Keratinocyte (primary cell): Measurements from ENCODE around the gene HAO2. TPM values are rescaled to one million over a fixed set of nuclear protein-coding genes. Genes with fewer than 3 reads are reported as not detected.

Experiments used
- DNase-seq: peaks from one replicate; pipeline ENCODE4 v3.0.0-alpha.2; 2011; ENCODE audit warnings: low read depth, missing footprints, low spot score
- FAIRE-seq: peaks from 2 replicates; lab custom pipeline; 2011; peaks lifted over from hg19 to GRCh38; lab: Jason Lieb, UNC
- H2AFZ ChIP-seq: 2 replicates; pipeline ENCODE4 v1.6.0; 2012; ENCODE audit warnings: low read length, control low read depth, inconsistent platforms; ENCODE audit not compliant: control insufficient read depth
- H3K27ac ChIP-seq: 2 replicates; pipeline ENCODE4 v1.5.1; 2011; ENCODE audit warnings: low read length; ENCODE audit not compliant: control insufficient read depth, insufficient read depth
- H3K27me3 ChIP-seq: 3 replicates; pipeline ENCODE4 v1.6.0; 2011; ENCODE audit warnings: low read length; ENCODE audit not compliant: control insufficient read depth, insufficient read depth; ENCODE audit errors: extremely low read depth
- H3K36me3 ChIP-seq, 2 experiments: 2 replicates in 1 of 2; 3 replicates in 1 of 2; pipeline ENCODE4 v1.5.1; 2011; ENCODE audit warnings: low read length in 2 of 2, mild to moderate bottlenecking in 1 of 2; ENCODE audit not compliant: control insufficient read depth in 2 of 2, insufficient read depth in 2 of 2; ENCODE audit errors: extremely low read depth in 1 of 2
- H3K4me1 ChIP-seq: 3 replicates; pipeline ENCODE4 v1.5.1; 2011; ENCODE audit warnings: low read length; ENCODE audit not compliant: control insufficient read depth, insufficient read depth; ENCODE audit errors: extremely low read depth
- H3K4me2 ChIP-seq: 3 replicates; pipeline ENCODE4 v1.6.0; 2011; ENCODE audit warnings: low read depth, low read length; ENCODE audit not compliant: control insufficient read depth, insufficient read depth; ENCODE audit errors: extremely low read depth
- H3K4me3 ChIP-seq, 3 experiments: fragments of 200-600 bp in 1 of 3; sonication (generic) in 1 of 3; 2 replicates in 2 of 3; 3 replicates in 1 of 3; pipeline ENCODE4 v1.5.1; 2011 to 2016; ENCODE audit warnings: low read length in 3 of 3, mild to moderate bottlenecking in 3 of 3, control low read depth in 2 of 3, inconsistent platforms in 1 of 3, low read depth in 1 of 3, mixed read lengths in 1 of 3, mixed run types in 1 of 3, moderate library complexity in 1 of 3; ENCODE audit not compliant: control insufficient read depth in 2 of 3, insufficient read depth in 2 of 3; ENCODE audit errors: extremely low read depth in 1 of 3
- H3K79me2 ChIP-seq: 2 replicates; pipeline ENCODE4 v1.6.0; 2012; ENCODE audit warnings: low read length; ENCODE audit not compliant: control insufficient read depth, insufficient read depth
- H3K9ac ChIP-seq: 3 replicates; pipeline ENCODE4 v1.6.0; 2011; ENCODE audit warnings: low read length; ENCODE audit not compliant: control insufficient read depth, insufficient read depth; ENCODE audit errors: extremely low read depth
- H3K9me1 ChIP-seq: 3 replicates; pipeline ENCODE4 v1.6.0; 2011; ENCODE audit warnings: low read length; ENCODE audit not compliant: control insufficient read depth, insufficient read depth; ENCODE audit errors: extremely low read depth
- H3K9me3 ChIP-seq: 2 replicates; pipeline ENCODE4 v1.5.1; 2012; ENCODE audit warnings: low read depth, low read length; ENCODE audit not compliant: control insufficient read depth
- H4K20me1 ChIP-seq: 3 replicates; pipeline ENCODE4 v1.6.0; 2011; ENCODE audit warnings: low read length; ENCODE audit not compliant: control insufficient read depth, insufficient read depth; ENCODE audit errors: extremely low read depth
- EZH2 ChIP-seq: IDR thresholded peaks from one replicate; pipeline ENCODE4 v1.6.1; 2012; ENCODE audit warnings: inconsistent platforms, mild to moderate bottlenecking, low read length, moderate library complexity
- dilution Hi-C: fragments of 300-500 bp; cut with MboI; formaldehyde crosslinking; loops from one replicate; pipeline ENCODE4 v1.7.0; 2020; ENCODE audit warnings: low sequenced_read_pairs; ENCODE audit not compliant: extremely low pct_ligation_motif_present
- polyA plus RNA-seq, 5 experiments: library from polyadenylated mRNA; depleted of rRNA in 3 of 5; stranded (reverse) in 3 of 5; stranded (forward) in 1 of 5; unstranded in 1 of 5; fragments of >200 nt; gene quantifications; 1 replicate in 1 of 5; 2 replicates in 3 of 5; 3 replicates in 1 of 5; pipeline versions ENCODE4 v1.2.1 to v1.2.3, GENCODE V29; 2011 to 2012; ENCODE audit warnings: missing spikeins in 2 of 5, low read depth in 1 of 5, low replicate concordance in 1 of 5
- TF ChIP-seq, protein P1 (sequence below), 3 experiments: IDR thresholded peaks in 1 of 3; conservative IDR thresholded peaks in 1 of 3; optimal IDR thresholded peaks in 1 of 3; 2 replicates in 2 of 3; 3 replicates in 1 of 3; pipeline versions ENCODE3 to v1.5.1; 2011; ENCODE audit warnings: low read length in 3 of 3, mild to moderate bottlenecking in 3 of 3, moderate library complexity in 2 of 3, control low read depth in 1 of 3, inconsistent platforms in 1 of 3; ENCODE audit not compliant: insufficient read depth in 2 of 3; ENCODE audit errors: extremely low read depth in 1 of 3

Gene HAO2
- polyA plus RNA-seq, 1 donor (not counting 4 experiments of a cell fraction or from before 2014, with no cell fraction given) = not detected

GRCh38 chr1:119341372-119341947 lies 27.1 kb upstream of the HAO2 start:
- Histone ChIP-seq H3K4me1 (peaks cover 7% of the 10 kb centered on the region), H3K27me3 (no peaks in the 10 kb centered on the region), H3K36me3 (no peaks in the 10 kb centered on the region), H3K9ac (no peak overlapping the region), H3K4me2 (no peak overlapping the region), H3K4me3 (no peak overlapping the region), H2AFZ (no peak overlapping the region), H3K9me1 (no peaks in the 10 kb centered on the region), H4K20me1 (no peaks in the 10 kb centered on the region), H3K79me2 (no peaks in the 10 kb centered on the region), H3K27ac (no peak overlapping the region), H3K9me3 (no peaks in the 10 kb centered on the region)
- no peak for DNase-seq
- TF ChIP-seq EZH2 = no peak
- TF ChIP-seq, protein P1, sequence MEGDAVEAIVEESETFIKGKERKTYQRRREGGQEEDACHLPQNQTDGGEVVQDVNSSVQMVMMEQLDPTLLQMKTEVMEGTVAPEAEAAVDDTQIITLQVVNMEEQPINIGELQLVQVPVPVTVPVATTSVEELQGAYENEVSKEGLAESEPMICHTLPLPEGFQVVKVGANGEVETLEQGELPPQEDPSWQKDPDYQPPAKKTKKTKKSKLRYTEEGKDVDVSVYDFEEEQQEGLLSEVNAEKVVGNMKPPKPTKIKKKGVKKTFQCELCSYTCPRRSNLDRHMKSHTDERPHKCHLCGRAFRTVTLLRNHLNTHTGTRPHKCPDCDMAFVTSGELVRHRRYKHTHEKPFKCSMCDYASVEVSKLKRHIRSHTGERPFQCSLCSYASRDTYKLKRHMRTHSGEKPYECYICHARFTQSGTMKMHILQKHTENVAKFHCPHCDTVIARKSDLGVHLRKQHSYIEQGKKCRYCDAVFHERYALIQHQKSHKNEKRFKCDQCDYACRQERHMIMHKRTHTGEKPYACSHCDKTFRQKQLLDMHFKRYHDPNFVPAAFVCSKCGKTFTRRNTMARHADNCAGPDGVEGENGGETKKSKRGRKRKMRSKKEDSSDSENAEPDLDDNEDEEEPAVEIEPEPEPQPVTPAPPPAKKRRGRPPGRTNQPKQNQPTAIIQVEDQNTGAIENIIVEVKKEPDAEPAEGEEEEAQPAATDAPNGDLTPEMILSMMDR (optimal IDR thresholded peaks at IDR 0.05 in 1 of 3, IDR thresholded peaks at IDR 0.05 in 1 of 3, conservative IDR thresholded peaks at IDR 0.05 in 1 of 3; ENCODE audit: extremely low read depth in 1 of 3, insufficient read depth in 2 of 3, low read length in 3 of 3) = no peak
- dilution Hi-C loops = no loop called here
- FAIRE-seq = no peak

DNA sequence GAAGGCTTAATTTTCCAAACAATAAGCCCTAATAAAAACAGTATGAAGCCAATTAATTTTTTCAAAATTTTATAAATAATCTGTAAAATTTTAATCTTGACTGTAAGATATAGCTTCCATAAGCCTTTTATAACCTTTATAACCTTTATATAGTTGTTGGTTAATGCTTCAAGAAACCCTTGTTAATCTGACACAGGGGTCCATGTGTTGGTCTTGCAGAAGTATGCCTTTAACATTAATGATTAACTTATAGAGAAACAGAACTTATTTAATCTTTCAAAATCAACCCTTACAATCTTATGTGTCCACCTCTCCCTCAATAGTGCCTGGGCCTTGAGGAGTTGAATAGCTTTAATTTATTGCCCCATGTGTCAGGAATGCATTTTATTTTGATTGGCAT lies 23.2 kb upstream of the HAO2 start:
- no peaks in the 10 kb centered on the region for H3K9me3 ChIP-seq
- H3K4me3 ChIP-seq = no peak overlapping the region
- H2AFZ ChIP-seq = no peak overlapping the region
- no peaks in the 10 kb centered on the region for H3K27me3 ChIP-seq
- FAIRE-seq (no peak), DNase-seq (no peak)
- no peaks in the 10 kb centered on the region for H3K36me3 ChIP-seq
- dilution Hi-C loops = no loop called here
- no peak for TF ChIP-seq EZH2
- TF ChIP-seq, protein P1 (optimal IDR thresholded peaks at IDR 0.05 in 1 of 3, IDR thresholded peaks at IDR 0.05 in 1 of 3, conservative IDR thresholded peaks at IDR 0.05 in 1 of 3; ENCODE audit: extremely low read depth in 1 of 3, insufficient read depth in 2 of 3, low read length in 3 of 3) = no peak
- H3K9ac ChIP-seq = no peak overlapping the region
- no peak overlapping the region for H3K27ac ChIP-seq
- no peaks in the 10 kb centered on the region for H3K79me2 ChIP-seq
- H3K4me1 ChIP-seq = peaks cover 7% of the 10 kb centered on the region
- no peak overlapping the region for H3K4me2 ChIP-seq
- no peaks in the 10 kb centered on the region for H3K9me1 ChIP-seq
- no peaks in the 10 kb centered on the region for H4K20me1 ChIP-seq
